Neural cell (in vitro differentiated cells): ENCODE measurements around the gene SKAP1. TPM values are rescaled to one million over a fixed set of nuclear protein-coding genes. Genes with fewer than 3 reads are reported as not detected.

Experiments used
- H2AFZ ChIP-seq: fragments of 200-600, 300-800 bp; sonication (generic), shearing (Covaris generic); 2 replicates; pipeline ENCODE4 v1.6.0; 2014; ENCODE audit warnings: low read depth, mild to moderate bottlenecking, antibody characterized with exemption, low read length, moderate library complexity
- H3F3A ChIP-seq: fragments of 200-600 bp; shearing (Covaris generic); 2 replicates; pipeline ENCODE4 v1.6.1; 2016; ENCODE audit warnings: mild to moderate bottlenecking, moderate library complexity, mixed read lengths, antibody characterized with exemption, low read length; ENCODE audit not compliant: insufficient read depth, poor library complexity, severe bottlenecking
- H3K27ac ChIP-seq: fragments of 200-600, 300-800 bp; sonication (generic), shearing (Covaris generic); 2 replicates; pipeline ENCODE4 v1.5.1; 2014; ENCODE audit warnings: mild to moderate bottlenecking, low read length, moderate library complexity
- H3K27me3 ChIP-seq: fragments of 300-800, 200-600 bp; sonication (generic), shearing (Covaris generic); 2 replicates; pipeline ENCODE4 v1.6.0; 2014; ENCODE audit warnings: mild to moderate bottlenecking, low read depth, low read length, moderate library complexity; ENCODE audit not compliant: insufficient read depth
- H3K36me3 ChIP-seq: fragments of 300-800, 200-600 bp; sonication (generic), shearing (Covaris generic); 2 replicates; pipeline ENCODE4 v1.5.1; 2014; ENCODE audit warnings: mild to moderate bottlenecking, antibody characterized with exemption, low read length, moderate library complexity; ENCODE audit not compliant: insufficient read depth
- H3K4me2 ChIP-seq: fragments of 300-800, 200-600 bp; sonication (generic), shearing (Covaris generic); 2 replicates; pipeline ENCODE4 v1.6.0; 2014; ENCODE audit warnings: mild to moderate bottlenecking, low read length
- H3K4me3 ChIP-seq: fragments of 300-800, 200-600 bp; sonication (generic), shearing (Covaris generic); 2 replicates; pipeline ENCODE4 v1.5.1; 2014; ENCODE audit warnings: mild to moderate bottlenecking, low read length, moderate library complexity
- H3K79me2 ChIP-seq: fragments of 200-600 bp; shearing (Covaris generic); replicated peaks from 2 replicates; pipeline ENCODE4 v1.6.0; 2014; ENCODE audit warnings: mild to moderate bottlenecking, low read length, moderate library complexity; ENCODE audit not compliant: insufficient read depth
- H3K9ac ChIP-seq: fragments of 300-800, 200-600 bp; sonication (generic), shearing (Covaris generic); 2 replicates; pipeline ENCODE4 v1.6.1; 2016; ENCODE audit warnings: mild to moderate bottlenecking, low read length, mixed read lengths
- H3K9me2 ChIP-seq: fragments of 200-600 bp; shearing (Covaris generic); 2 replicates; pipeline ENCODE4 v1.6.1; 2016; ENCODE audit warnings: mild to moderate bottlenecking, low read length, mixed read lengths; ENCODE audit not compliant: insufficient read depth
- H3K9me3 ChIP-seq: fragments of 200-600, 300-800 bp; sonication (generic), shearing (Covaris generic); 2 replicates; pipeline ENCODE4 v1.6.1; 2016; ENCODE audit warnings: mild to moderate bottlenecking, mixed run types, low read length, moderate library complexity, mixed read lengths
- H4K20me1 ChIP-seq: fragments of 200-600 bp; shearing (Covaris generic); 2 replicates; pipeline ENCODE4 v1.6.1; 2016; ENCODE audit warnings: mild to moderate bottlenecking, mixed run types; ENCODE audit not compliant: insufficient read depth
- CTCF ChIP-seq: fragments of 450-650 bp; IDR thresholded peaks from 2 replicates; pipeline ENCODE4 v1.5.1; 2014; ENCODE audit warnings: antibody characterized with exemption, mild to moderate bottlenecking, moderate library complexity; ENCODE audit not compliant: poor library complexity, severe bottlenecking
- EP300 ChIP-seq: fragments of 450-650 bp; conservative IDR thresholded peaks from 2 replicates; pipeline ENCODE4 v1.6.1; 2014; ENCODE audit warnings: antibody characterized with exemption, mild to moderate bottlenecking, moderate library complexity; ENCODE audit not compliant: poor library complexity, severe bottlenecking
- POLR2AphosphoS5 ChIP-seq: IDR thresholded peaks from 2 replicates; pipeline ENCODE4 v1.6.1; 2012
- RAD21 ChIP-seq: fragments of 450-650 bp; conservative IDR thresholded peaks from 2 replicates; pipeline ENCODE4 v1.6.1; 2014; ENCODE audit warnings: antibody characterized with exemption, mild to moderate bottlenecking, moderate library complexity
- REST ChIP-seq: IDR thresholded peaks from 2 replicates; pipeline ENCODE4 v1.6.1; 2012; ENCODE audit warnings: borderline replicate concordance
- polyA plus RNA-seq: library from polyadenylated mRNA; depleted of rRNA; stranded (reverse); fragments of >200 nt; gene quantifications from 2 replicates; pipeline ENCODE4 v1.2.3, GENCODE V29; 2014

The SKAP1 gene
- polyA plus RNA-seq, 1 donor from 2014 or later, result 0.63 TPM

DNA sequence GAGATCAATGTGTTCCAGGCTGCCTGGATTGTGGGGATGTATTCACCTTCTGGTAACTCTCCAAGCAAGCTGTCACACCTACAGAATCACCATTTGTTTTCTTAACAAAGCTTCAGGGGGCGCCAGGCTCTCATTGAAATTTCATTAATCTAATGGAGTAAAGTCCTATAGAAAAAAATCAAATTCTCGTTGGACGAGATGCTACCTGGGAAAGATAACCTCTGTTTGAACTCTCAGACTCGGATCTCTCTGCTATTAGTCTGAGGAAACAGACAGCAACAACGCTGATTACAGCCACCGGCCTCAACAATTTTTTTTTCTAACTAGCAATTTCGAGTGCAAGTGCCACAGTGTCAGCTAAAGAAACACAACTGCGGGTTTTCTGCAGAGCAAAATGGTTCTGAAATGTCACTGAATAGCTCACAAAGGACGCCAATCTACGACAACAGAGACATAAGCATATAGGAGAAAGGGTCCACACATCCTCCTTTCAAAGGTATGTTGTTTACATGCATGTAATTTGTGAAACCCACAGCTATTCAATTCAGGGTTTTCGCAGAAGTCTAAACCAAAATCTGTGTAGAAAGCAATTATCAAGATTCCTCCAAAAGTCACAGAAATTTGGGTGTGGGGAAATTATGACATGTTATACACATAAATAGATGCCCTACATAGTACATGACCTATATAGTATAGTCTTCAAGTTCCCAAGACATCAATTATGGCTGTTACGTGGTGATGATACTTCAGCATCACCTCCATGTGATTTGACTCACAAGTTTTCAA lies 135.8 kb downstream of the SKAP1 start:
- peak overlapping the region; percentile 15 for H2AFZ ChIP-seq
- H3K27me3 ChIP-seq, result peaks cover 2% of the 10 kb centered on the region

More for the DNA sequence above, 135.8 kb downstream of the SKAP1 start:
- H4K20me1 ChIP-seq, result no peaks in the 10 kb centered on the region
- H3K4me3 ChIP-seq, result peak overlapping the region; percentile 53
- TF ChIP-seq CTCF (peak; percentile 51), POLR2AphosphoS5 (peak; percentile 47), RAD21 (no peak), REST (no peak), EP300 (no peak)
- H3K27ac ChIP-seq, result peak overlapping the region; percentile 64
- peak overlapping the region; percentile 54 for H3K4me2 ChIP-seq
- no peaks in the 10 kb centered on the region for H3K36me3 ChIP-seq
- no peaks in the 10 kb centered on the region for H3K79me2 ChIP-seq
- no peaks in the 10 kb centered on the region for H3K9me2 ChIP-seq
- H3K9me3 ChIP-seq, result no peaks in the 10 kb centered on the region
- peak overlapping the region; percentile 42 for H3K9ac ChIP-seq
- peaks cover 3% of the 10 kb centered on the region for H3F3A ChIP-seq
